IMR-90 (cell line): ENCODE results near the gene NUP98. TPM values are rescaled to one million over a fixed set of nuclear protein-coding genes. Genes with fewer than 3 reads are reported as not detected.

Experiments
- ATAC-seq: fragments of 200-7000 bp; cut with Tn5 transposase; 2 replicates; pipeline ENCODE4 v1.9.1; 2020; ENCODE audit warnings: low read depth, mild to moderate bottlenecking, moderate library complexity
- BruUV-seq: library from RNA; stranded (reverse); fragments of 400-500 nt; replicated peaks from 2 replicates; lab custom pipeline; 2021; lab: Mats Ljungman, UMichigan
- CTCF ChIA-PET: fragments of 300-600 bp; formaldehyde crosslinking; extraction: SDS; loops from one replicate; lab custom pipeline; 2021; ENCODE audit warnings: antibody characterized with exemption; lab: Yijun Ruan, JAX
- POLR2A ChIA-PET: fragments of 300-600 bp; sonication (Branson Sonifier 250); formaldehyde crosslinking; loops from one replicate; lab custom pipeline; 2022; ENCODE audit warnings: antibody characterized with exemption; ENCODE audit not compliant: unreplicated experiment; lab: Charles Lee
- DNase-seq: peaks from one replicate; pipeline ENCODE4 v3.0.0; 2013
- H2AFZ ChIP-seq: replicated peaks from 2 replicates; pipeline ENCODE3; 2013; ENCODE audit warnings: low read length, mild to moderate bottlenecking; ENCODE audit not compliant: poor library complexity
- H2AK5ac ChIP-seq: 2 replicates; pipeline ENCODE4 v1.6.1; 2013; ENCODE audit warnings: low read depth, low read length, inconsistent platforms
- H2AK9ac ChIP-seq: replicated peaks from 2 replicates; pipeline ENCODE3; 2013; ENCODE audit warnings: mild to moderate bottlenecking, low read depth, low read length, moderate library complexity; ENCODE audit not compliant: poor library complexity
- H2BK120ac ChIP-seq: 2 replicates; pipeline ENCODE4 v1.6.1; 2013; ENCODE audit warnings: low read depth, low read length, inconsistent platforms
- H2BK15ac ChIP-seq: 3 replicates; pipeline ENCODE4 v1.6.1; 2013; ENCODE audit warnings: low read depth, low read length, inconsistent platforms
- H2BK20ac ChIP-seq: 2 replicates; pipeline ENCODE4 v1.6.1; 2013; ENCODE audit warnings: low read depth, mild to moderate bottlenecking, inconsistent platforms, low read length, moderate library complexity
- H2BK5ac ChIP-seq: 2 replicates; pipeline ENCODE4 v1.6.1; 2013; ENCODE audit warnings: mild to moderate bottlenecking, low read depth, low read length, inconsistent platforms; ENCODE audit not compliant: poor library complexity, severe bottlenecking
- H3K14ac ChIP-seq: replicated peaks from 2 replicates; pipeline ENCODE4 v1.6.1; 2013; ENCODE audit warnings: low read depth, low read length, inconsistent platforms
- H3K18ac ChIP-seq: 2 replicates; pipeline ENCODE4 v1.6.1; 2013; ENCODE audit warnings: low read depth, low read length, control low read depth
- H3K23ac ChIP-seq: 2 replicates; pipeline ENCODE4 v1.6.1; 2013; ENCODE audit warnings: low read depth, low read length, inconsistent platforms
- H3K27ac ChIP-seq: 2 replicates; pipeline ENCODE4 v1.5.1; 2013; ENCODE audit warnings: mild to moderate bottlenecking, control low read depth, low read length; ENCODE audit not compliant: insufficient read depth
- H3K27me3 ChIP-seq: 2 replicates; pipeline ENCODE4 v1.6.1; 2013; ENCODE audit warnings: low read length; ENCODE audit not compliant: control insufficient read depth, insufficient read depth
- H3K36me3 ChIP-seq: 2 replicates; pipeline ENCODE4 v1.6.1; 2013; ENCODE audit warnings: low read length, mixed read lengths; ENCODE audit not compliant: control insufficient read depth, insufficient read depth
- H3K4ac ChIP-seq: 2 replicates; pipeline ENCODE4 v1.6.1; 2013; ENCODE audit warnings: low read depth, low read length, inconsistent platforms
- H3K4me1 ChIP-seq: 2 replicates; pipeline ENCODE4 v1.6.1; 2013; ENCODE audit warnings: low read length, mixed read lengths; ENCODE audit not compliant: control insufficient read depth, insufficient read depth
- H3K4me2 ChIP-seq: 2 replicates; pipeline ENCODE4 v1.6.1; 2013; ENCODE audit warnings: low read depth, mild to moderate bottlenecking, control low read depth, low read length, moderate library complexity
- H3K4me3 ChIP-seq: 2 replicates; pipeline ENCODE4 v1.5.1; 2013; ENCODE audit warnings: low read depth, mild to moderate bottlenecking, control low read depth, low read length, moderate library complexity; ENCODE audit not compliant: insufficient read depth
- H3K56ac ChIP-seq: 2 replicates; pipeline ENCODE4 v1.6.1; 2013; ENCODE audit warnings: low read length, inconsistent platforms; ENCODE audit not compliant: insufficient read depth; ENCODE audit errors: extremely low read depth
- H3K79me1 ChIP-seq, 2 experiments: 2 replicates each; pipeline ENCODE4 v1.6.1; 2013; ENCODE audit warnings: low read length in 2 of 2, inconsistent platforms in 1 of 2, low read depth in 1 of 2
- H3K9ac ChIP-seq: 2 replicates; pipeline ENCODE4 v1.6.1; 2013; ENCODE audit warnings: low read depth, low read length, control low read depth
- H3K9me1 ChIP-seq: 2 replicates; pipeline ENCODE4 v1.6.1; 2013; ENCODE audit warnings: low read length, inconsistent platforms; ENCODE audit not compliant: insufficient read depth
- H3K9me3 ChIP-seq: 2 replicates; pipeline ENCODE4 v1.6.1; 2013; ENCODE audit warnings: low read length; ENCODE audit not compliant: control insufficient read depth, insufficient read depth
- H4K20me1 ChIP-seq: 2 replicates; pipeline ENCODE4 v1.6.1; 2013; ENCODE audit warnings: low read length, inconsistent platforms; ENCODE audit not compliant: insufficient read depth
- H4K5ac ChIP-seq: 2 replicates; pipeline ENCODE4 v1.6.1; 2013; ENCODE audit warnings: mild to moderate bottlenecking, low read depth, low read length, control low read depth
- H4K8ac ChIP-seq, 2 experiments: 2 replicates each; pipeline ENCODE4 v1.6.1; 2013; ENCODE audit warnings: low read depth in 2 of 2, low read length in 2 of 2, control low read depth in 1 of 2, inconsistent platforms in 1 of 2
- H4K91ac ChIP-seq: 2 replicates; pipeline ENCODE4 v1.6.1; 2013; ENCODE audit warnings: low read depth, low read length, inconsistent platforms; ENCODE audit not compliant: insufficient read depth
- BHLHE40 ChIP-seq: fragments of 150-350 bp; IDR thresholded peaks from 2 replicates; pipeline ENCODE4 v1.6.1; 2016; ENCODE audit warnings: mild to moderate bottlenecking, low read depth, low read length
- CEBPB ChIP-seq: IDR thresholded peaks from 2 replicates; pipeline ENCODE4 v1.6.1; 2012; ENCODE audit warnings: low read depth, low read length, improper control_type of control experiment
- CHD1 ChIP-seq: IDR thresholded peaks from 2 replicates; pipeline ENCODE4 v1.6.1; 2012; ENCODE audit warnings: low read depth, low read length, improper control_type of control experiment
- FOS ChIP-seq: fragments of 150-350 bp; IDR thresholded peaks from 2 replicates; pipeline ENCODE4 v1.6.1; 2016; ENCODE audit warnings: low read depth, low read length
- MAZ ChIP-seq: IDR thresholded peaks from 2 replicates; pipeline ENCODE4 v1.6.1; 2012; ENCODE audit warnings: low read depth, mild to moderate bottlenecking, low read length, improper control_type of control experiment, moderate library complexity, borderline replicate concordance
- MXI1 ChIP-seq: IDR thresholded peaks from 2 replicates; pipeline ENCODE4 v1.6.1; 2012; ENCODE audit warnings: low read depth, mild to moderate bottlenecking, low read length, moderate library complexity, borderline replicate concordance
- NFE2L2 ChIP-seq: fragments of 150-350 bp; IDR thresholded peaks from 2 replicates; pipeline ENCODE4 v1.6.1; 2016; ENCODE audit warnings: low read depth, mild to moderate bottlenecking, low read length
- POLR2A ChIP-seq: IDR thresholded peaks from 2 replicates; pipeline ENCODE4 v1.6.1; 2012; ENCODE audit warnings: mild to moderate bottlenecking, low read depth, low read length
- RAD21 ChIP-seq: IDR thresholded peaks from 2 replicates; pipeline ENCODE4 v1.6.1; 2012; ENCODE audit warnings: low read length, improper control_type of control experiment
- SMC3 ChIP-seq: fragments of 150-350 bp; IDR thresholded peaks from 2 replicates; pipeline ENCODE4 v1.6.1; 2016; ENCODE audit warnings: low read depth, mild to moderate bottlenecking, antibody characterized with exemption, low read length, moderate library complexity
- WGBS, 2 experiments: methylation state at CpG; one replicate each; pipeline versions ENCODE4 v1.1.5 to v1.1.7; 2013; ENCODE audit warnings: missing lambda C conversion rate in 2 of 2; ENCODE audit not compliant: insufficient read length in 1 of 2; ENCODE audit errors: extremely low coverage in 2 of 2; 5-methylcytosine and 5-hydroxymethylcytosine counted together
- dilution Hi-C: fragments of 300-500 bp; cut with HindIII; formaldehyde crosslinking; loops from one replicate; pipeline ENCODE4 v1.14.3; 2018; ENCODE audit warnings: low sequenced_read_pairs; ENCODE audit not compliant: unreplicated experiment
- in situ Hi-C: fragments of 300-500 bp; cut with MboI; formaldehyde crosslinking; loops from 3 replicates; pipeline ENCODE4 v1.14.3; 2019; ENCODE audit warnings: low sequenced_read_pairs, inconsistent platforms, mixed read lengths
- intact Hi-C: fragments of 100-400 bp; cut with micrococcal nuclease; formaldehyde crosslinking; loops from 2 replicates; pipeline ENCODE4 v1.10.0; 2022
- polyA plus RNA-seq, 3 experiments: library from polyadenylated mRNA; depleted of rRNA; stranded (reverse); fragments of >200 nt; gene quantifications; 2 replicates each; pipeline ENCODE4 v1.2.3, GENCODE V29; 2012; ENCODE audit warnings: low replicate concordance in 1 of 3
- total RNA-seq: library from RNA; depleted of rRNA; stranded (reverse); fragments of >200 nt; gene quantifications from 2 replicates; pipeline ENCODE4 v1.2.3, GENCODE V29; 2012
- TF ChIP-seq, protein P1 (sequence below): conservative IDR thresholded peaks from 2 replicates; pipeline ENCODE4 v1.5.1; 2012; ENCODE audit warnings: mild to moderate bottlenecking, low read depth, low read length, improper control_type of control experiment
- TF ChIP-seq, protein P2 (sequence below): fragments of 150-350 bp; IDR thresholded peaks from 2 replicates; pipeline ENCODE4 v1.6.1; 2016; ENCODE audit warnings: low read depth, mild to moderate bottlenecking, low read length, moderate library complexity, borderline replicate concordance

Gene NUP98
- total and polyA plus RNA-seq, 2 of the 4 experiments (the other 2 are of a cell fraction) = 103 to 138 TPM

DNA sequence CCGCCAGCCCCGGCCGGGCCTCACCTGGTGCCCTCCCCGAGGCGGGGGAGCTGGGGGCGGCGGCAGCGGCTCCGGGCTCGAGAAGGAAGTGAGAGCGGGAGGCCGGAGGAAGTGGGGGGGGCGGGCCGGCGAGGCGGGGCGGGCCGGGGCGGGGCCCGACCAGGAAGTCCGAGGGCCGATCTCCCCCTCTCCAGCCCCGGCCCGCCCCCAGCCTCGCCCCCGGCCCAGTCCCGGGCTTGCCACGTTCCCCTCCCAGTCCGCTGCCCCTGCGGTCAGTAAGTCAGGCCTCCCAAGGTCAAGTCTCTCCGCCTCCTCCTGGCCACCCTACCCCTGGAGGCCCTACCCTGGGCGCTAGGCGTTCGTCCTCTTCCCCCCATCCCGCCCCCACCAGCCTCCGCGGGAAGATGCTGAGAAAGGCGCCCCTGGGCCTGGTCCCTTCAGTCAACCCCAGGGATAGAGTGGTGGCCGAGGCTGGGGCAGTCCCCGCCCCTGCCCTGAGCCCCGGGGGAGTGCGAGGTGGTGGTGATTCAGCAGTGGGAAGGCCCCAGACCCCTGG lies 43.6 kb upstream of the NUP98 start, which contains the start of gene RHOG (continued):
- no peak for TF ChIP-seq MXI1

DNA sequence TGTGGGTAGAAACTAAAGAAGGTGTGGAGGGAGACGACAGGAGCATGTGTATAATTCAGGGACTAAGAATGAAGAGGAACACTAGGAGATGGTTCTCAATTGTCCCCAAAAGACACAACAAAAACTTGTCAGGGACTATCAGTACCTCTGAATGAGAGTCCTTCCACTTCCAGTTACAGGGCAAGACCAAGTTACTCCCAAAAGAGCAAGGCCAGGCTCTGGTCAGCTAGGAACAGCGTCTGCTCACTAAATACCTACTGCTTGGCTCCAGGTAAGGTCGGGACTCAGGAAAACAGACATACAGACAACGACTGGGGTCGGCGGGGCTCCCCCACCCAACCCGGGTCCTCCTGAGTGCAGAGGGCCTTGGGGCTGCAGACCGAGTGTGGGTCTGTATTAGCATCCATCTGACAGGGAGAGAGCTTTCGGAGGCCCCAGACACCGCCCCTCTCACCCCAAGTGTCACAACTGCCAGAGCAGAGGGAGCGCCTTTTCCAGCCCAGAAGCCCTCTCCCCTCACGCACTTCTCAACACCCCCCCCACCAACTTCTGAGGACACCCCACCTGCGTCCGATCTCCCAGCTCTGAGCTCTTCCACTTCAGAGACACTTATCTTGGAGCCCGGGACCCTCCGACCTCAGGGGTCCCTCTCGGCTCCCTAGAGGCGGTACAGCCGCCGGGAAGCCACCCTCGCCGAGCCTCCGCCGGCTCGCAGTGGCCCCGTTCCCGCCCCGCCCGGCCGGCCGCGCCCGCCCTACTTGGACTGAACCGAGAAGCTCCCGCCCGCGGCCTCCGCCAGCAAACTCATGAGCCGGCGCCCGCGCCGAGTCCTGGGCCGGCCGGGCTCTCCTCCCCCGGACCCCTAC lies 42.9 kb upstream of the NUP98 start:
- H3K4me3 ChIP-seq = peak overlapping the region; percentile 94
- peaks cover 49% of the 10 kb centered on the region for H4K20me1 ChIP-seq
- H3K23ac ChIP-seq = peak overlapping the region; percentile 84
- no TSS peak for BruUV-seq
- DNase-seq (no peak), ATAC-seq (peak; percentile 47)
- H3K27me3 ChIP-seq = no peaks in the 10 kb centered on the region
- no peak overlapping the region; the same call in 1 of the 2 replicates for H4K5ac ChIP-seq
- H4K91ac ChIP-seq = peak overlapping the region; percentile 57; the same call in 1 of the 2 replicates
- H3K56ac ChIP-seq = peak overlapping the region; percentile 30; the same call in 1 of the 2 replicates
- peak overlapping the region; percentile 82 for H3K9ac ChIP-seq
- H2AK5ac ChIP-seq = peak overlapping the region; percentile 74
- H3K14ac ChIP-seq = peak overlapping the region; percentile 86
- no peak overlapping the region for H2BK120ac ChIP-seq
- no peak overlapping the region for H3K18ac ChIP-seq
- intact Hi-C loops (loop anchor here (5.0 kb wide), 1 partner anchor 43 kb away; the partner anchor contains the start of gene NUP98), in situ Hi-C loops (no loop called here), dilution Hi-C loops (no loop called here)
- H3K27ac ChIP-seq = peak overlapping the region; percentile 60
- H2AFZ ChIP-seq = peak overlapping the region; percentile 81
- H3K4me2 ChIP-seq = peak overlapping the region; percentile 73
- H4K8ac ChIP-seq = peak overlapping the region in 1 of 2 experiments; percentile 56; a peak in 2 of 4 replicates
- H2AK9ac ChIP-seq = peak overlapping the region; percentile 82
- POLR2A ChIA-PET = interaction anchor here (0.6 kb wide), 3 partner anchors 58 to 233 kb away, joined by 3 to 10 read pairs (median 10); no protein-coding TSS in a partner anchor
- H2BK15ac ChIP-seq = no peak overlapping the region
- peaks cover 21% of the 10 kb centered on the region for H3K4me1 ChIP-seq
- peaks cover 31% of the 10 kb centered on the region for H3K9me1 ChIP-seq
- 0 out of 2 replicates have a peak, but pooled peaks cover 2% of the 10 kb centered on the region for H3K36me3 ChIP-seq
- CTCF ChIA-PET = interaction anchor here (0.6 to 2.2 kb wide), 5 partner anchors 9 to 232 kb away, joined by 3 to 20 read pairs (median 5); partner anchors contain the start of gene STIM1
- peak overlapping the region; percentile 75 for H3K4ac ChIP-seq
- no peaks in the 10 kb centered on the region for H3K9me3 ChIP-seq
- H3K79me1 ChIP-seq = peaks cover 29 to 50% of the 10 kb centered on the region in 2 experiments
- 0% methylated on average over 13 of the region's 46 CpGs; no CpG with 5 or more reads in 1 of the 2 experiments for WGBS, 2 experiments
- no peak overlapping the region for H2BK20ac ChIP-seq
- peak overlapping the region; percentile 7 for H2BK5ac ChIP-seq
- TF ChIP-seq MAZ (no peak), BHLHE40 (no peak), NFE2L2 (no peak), POLR2A (no peak), RAD21 (no peak), CHD1 (no peak), SMC3 (no peak), CEBPB (no peak), FOS (no peak)
- TF ChIP-seq, protein P1, sequence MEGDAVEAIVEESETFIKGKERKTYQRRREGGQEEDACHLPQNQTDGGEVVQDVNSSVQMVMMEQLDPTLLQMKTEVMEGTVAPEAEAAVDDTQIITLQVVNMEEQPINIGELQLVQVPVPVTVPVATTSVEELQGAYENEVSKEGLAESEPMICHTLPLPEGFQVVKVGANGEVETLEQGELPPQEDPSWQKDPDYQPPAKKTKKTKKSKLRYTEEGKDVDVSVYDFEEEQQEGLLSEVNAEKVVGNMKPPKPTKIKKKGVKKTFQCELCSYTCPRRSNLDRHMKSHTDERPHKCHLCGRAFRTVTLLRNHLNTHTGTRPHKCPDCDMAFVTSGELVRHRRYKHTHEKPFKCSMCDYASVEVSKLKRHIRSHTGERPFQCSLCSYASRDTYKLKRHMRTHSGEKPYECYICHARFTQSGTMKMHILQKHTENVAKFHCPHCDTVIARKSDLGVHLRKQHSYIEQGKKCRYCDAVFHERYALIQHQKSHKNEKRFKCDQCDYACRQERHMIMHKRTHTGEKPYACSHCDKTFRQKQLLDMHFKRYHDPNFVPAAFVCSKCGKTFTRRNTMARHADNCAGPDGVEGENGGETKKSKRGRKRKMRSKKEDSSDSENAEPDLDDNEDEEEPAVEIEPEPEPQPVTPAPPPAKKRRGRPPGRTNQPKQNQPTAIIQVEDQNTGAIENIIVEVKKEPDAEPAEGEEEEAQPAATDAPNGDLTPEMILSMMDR = no peak
- TF ChIP-seq, protein P2, sequence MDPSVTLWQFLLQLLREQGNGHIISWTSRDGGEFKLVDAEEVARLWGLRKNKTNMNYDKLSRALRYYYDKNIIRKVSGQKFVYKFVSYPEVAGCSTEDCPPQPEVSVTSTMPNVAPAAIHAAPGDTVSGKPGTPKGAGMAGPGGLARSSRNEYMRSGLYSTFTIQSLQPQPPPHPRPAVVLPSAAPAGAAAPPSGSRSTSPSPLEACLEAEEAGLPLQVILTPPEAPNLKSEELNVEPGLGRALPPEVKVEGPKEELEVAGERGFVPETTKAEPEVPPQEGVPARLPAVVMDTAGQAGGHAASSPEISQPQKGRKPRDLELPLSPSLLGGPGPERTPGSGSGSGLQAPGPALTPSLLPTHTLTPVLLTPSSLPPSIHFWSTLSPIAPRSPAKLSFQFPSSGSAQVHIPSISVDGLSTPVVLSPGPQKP = no peak
